Aorta (tissue), 5 donors: ENCODE results near the gene CTNNA2. TPM values are rescaled to one million over a fixed set of nuclear protein-coding genes. Genes with fewer than 3 reads are reported as not detected.

Experiments used
- ATAC-seq: fragments of 200-7000 bp; cut with Tn5 transposase; one replicate; pipeline ENCODE4 v1.9.1; 2022; ENCODE audit warnings: moderate library complexity; ENCODE audit not compliant: low FRiP score
- DNase-seq, 2 donors: peaks; one replicate each; pipeline ENCODE4 v3.0.0-alpha.2; 2020
- H3K27ac ChIP-seq, 2 donors: one replicate each; pipeline ENCODE4 v1.5.1; 2013; ENCODE audit warnings: low read length in 2 of 2, mild to moderate bottlenecking in 2 of 2, moderate library complexity in 2 of 2, control low read depth in 1 of 2, inconsistent platforms in 1 of 2, low read depth in 1 of 2
- H3K27me3 ChIP-seq, 2 donors: one replicate each; pipeline ENCODE4 v1.6.1; 2013; ENCODE audit warnings: control low read depth in 1 of 2, low read length in 1 of 2, mild to moderate bottlenecking in 1 of 2, moderate library complexity in 1 of 2; ENCODE audit not compliant: insufficient read depth in 2 of 2, control insufficient read depth in 1 of 2
- H3K36me3 ChIP-seq, 2 donors: one replicate each; pipeline ENCODE4 v1.6.1; 2013; ENCODE audit warnings: control low read depth in 1 of 2, low read length in 1 of 2, mild to moderate bottlenecking in 1 of 2; ENCODE audit not compliant: insufficient read depth in 2 of 2, control insufficient read depth in 1 of 2
- H3K4me1 ChIP-seq, 2 donors: one replicate each; pipeline ENCODE4 v1.6.1; 2013; ENCODE audit warnings: low read length in 2 of 2, control low read depth in 1 of 2, mild to moderate bottlenecking in 1 of 2, moderate library complexity in 1 of 2; ENCODE audit not compliant: insufficient read depth in 2 of 2, control insufficient read depth in 1 of 2
- H3K4me3 ChIP-seq, 2 donors: one replicate each; pipeline ENCODE4 v1.5.1; 2013; ENCODE audit warnings: low read length in 2 of 2, control low read depth in 1 of 2, mild to moderate bottlenecking in 1 of 2
- H3K9me3 ChIP-seq: one replicate; pipeline ENCODE4 v1.6.1; 2013; ENCODE audit warnings: mild to moderate bottlenecking, low read length; ENCODE audit not compliant: control insufficient read depth
- WGBS, 2 donors: extraction: QIAGEN DNeasy Blood & Tissue Kit; methylation state at CpG; one replicate each; pipeline ENCODE4 v1.1.7; 2013; 5-methylcytosine and 5-hydroxymethylcytosine counted together
- intact Hi-C, 2 donors: fragments of 100-400 bp; cut with DNase I; formaldehyde crosslinking; loops; one replicate each; pipeline versions ENCODE4 v1.14.2 to v1.15.0; 2022
- polyA plus RNA-seq, 2 donors: library from polyadenylated mRNA; stranded (reverse); fragments of 200-250 nt; gene quantifications; one replicate each; pipeline ENCODE4 v1.2.3, GENCODE V29; 2013
- total RNA-seq, 2 donors: library from RNA; stranded (reverse); fragmentation: NEBNext Ultra II Directional; extraction: Animal tissue kit (Norgen Biotek cat#: 25700); gene quantifications; one replicate each; pipeline ENCODE4 v1.2.1, GENCODE V29; 2021
- donor health status: healthy with polysubstance abuse.
- donor health status: Bipolar disorder and iron deficiency.
- donor health status: DM: no; HTN: no; CAD: no.
- donor health status: DM: no; HTN: no; CAD: no.
- donor health status: DM: yes; HTN: yes; CAD: no.

The CTNNA2 gene
- total and polyA plus RNA-seq, 4 donors: 0.05 to 0.12 TPM; not detected in 2

DNA sequence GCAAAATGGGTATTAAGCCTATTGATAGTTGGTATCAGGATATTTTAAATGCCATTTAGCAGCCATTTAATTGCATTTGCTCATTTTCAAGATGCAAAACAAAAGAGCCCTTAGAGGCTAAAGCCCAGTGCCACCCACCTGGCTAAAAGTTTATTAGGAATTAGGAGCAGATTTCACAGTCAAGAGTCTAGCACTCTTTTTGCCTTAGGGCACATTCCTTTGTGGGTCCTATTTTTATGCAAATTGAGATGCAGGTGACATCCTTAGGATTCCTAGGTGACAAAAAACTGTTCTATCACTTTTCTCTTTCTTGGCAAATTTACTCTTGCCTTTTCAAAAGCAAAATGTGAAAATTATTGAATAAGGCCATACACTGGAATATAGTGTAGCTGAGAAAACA, 42.0 kb downstream of the CTNNA2 start:
- intact Hi-C loops: no loop called here
- no peaks in the 10 kb centered on the region for H3K36me3 ChIP-seq
- ATAC-seq (no peak), DNase-seq (no peak)
- H3K9me3 ChIP-seq: no peaks in the 10 kb centered on the region
- H3K27ac ChIP-seq: no peak overlapping the region
- no peaks in the 10 kb centered on the region for H3K27me3 ChIP-seq
- H3K4me1 ChIP-seq: no peaks in the 10 kb centered on the region
- H3K4me3 ChIP-seq: no peak overlapping the region

DNA sequence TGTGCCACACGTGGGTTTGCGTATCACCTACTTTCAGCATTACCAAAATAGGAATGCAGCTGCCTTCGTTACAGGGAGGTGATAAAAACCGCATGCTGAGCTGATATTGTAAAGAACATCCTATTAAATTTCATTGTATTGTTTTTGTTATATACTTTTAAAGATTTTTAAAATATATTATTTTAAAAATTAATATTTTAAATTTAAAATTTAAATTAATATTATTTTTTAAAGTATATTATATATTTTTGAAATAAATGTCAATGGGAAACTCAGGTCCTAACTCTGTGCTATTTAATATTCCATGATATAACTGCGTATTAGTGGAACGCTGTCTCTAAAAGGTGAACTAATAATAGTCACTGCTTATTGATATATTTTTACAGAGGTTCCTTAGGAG, 51.2 kb downstream of the CTNNA2 start:
- Histone ChIP-seq H3K36me3 (no peaks in the 10 kb centered on the region), H3K4me1 (no peaks in the 10 kb centered on the region), H3K4me3 (no peak overlapping the region), H3K27me3 (no peaks in the 10 kb centered on the region), H3K9me3 (peaks cover under 1% of the 10 kb centered on the region), H3K27ac (no peak overlapping the region)
- intact Hi-C loops: no loop called here
- 86 to 87% methylated on average over 6 of the region's 6 CpGs for WGBS, 2 donors
- ATAC-seq (no peak), DNase-seq (no peak)

GRCh38 chr2:79569048-79569447, 56.2 kb downstream of the CTNNA2 start:
- intact Hi-C loops: no loop called here

DNA sequence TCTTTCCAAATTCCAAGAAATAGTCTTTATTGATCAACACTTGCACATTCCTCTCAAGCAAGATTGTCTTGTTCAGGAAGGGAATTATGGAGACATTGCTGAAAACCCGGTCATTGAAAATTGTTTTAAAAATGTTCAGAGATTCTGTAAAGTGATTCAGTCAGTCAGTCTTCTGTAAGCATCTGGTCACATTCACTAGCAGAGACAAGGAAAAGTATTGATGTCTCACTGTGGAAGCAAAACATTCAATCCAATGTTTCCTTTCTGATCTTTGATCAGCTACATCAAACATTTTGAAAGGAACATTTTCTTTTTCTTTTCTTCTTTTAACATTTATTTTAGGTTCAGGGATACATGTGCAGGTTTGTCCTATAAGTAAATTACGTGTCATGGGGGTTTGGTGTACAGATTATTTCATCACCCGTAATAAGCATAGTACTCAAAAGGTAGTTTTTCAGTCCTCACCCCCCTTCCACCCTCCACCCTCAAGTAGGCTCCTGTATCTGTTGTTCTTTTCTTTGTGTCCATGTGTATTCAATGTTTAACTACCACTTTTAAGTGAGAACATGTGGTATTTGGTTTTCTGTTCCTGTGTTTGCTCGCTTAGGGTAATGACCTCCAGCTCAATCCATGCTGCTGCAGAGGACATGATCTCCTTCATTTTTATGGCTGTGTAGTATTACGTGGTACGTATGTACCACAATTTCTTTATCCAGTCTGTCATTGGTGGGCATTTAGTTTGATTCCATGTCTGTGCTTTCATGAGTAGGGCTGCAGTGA, 61.2 kb downstream of the CTNNA2 start:
- no peaks in the 10 kb centered on the region for H3K27me3 ChIP-seq
- H3K9me3 ChIP-seq: peaks cover under 1% of the 10 kb centered on the region
- no peak overlapping the region for H3K27ac ChIP-seq
- H3K36me3 ChIP-seq: no peaks in the 10 kb centered on the region
- ATAC-seq (no peak), DNase-seq (no peak)
- no peak overlapping the region for H3K4me3 ChIP-seq
- H3K4me1 ChIP-seq: no peaks in the 10 kb centered on the region
- WGBS, 2 donors: 54 to 66% methylated on average over 6 of the region's 6 CpGs
- intact Hi-C loops: no loop called here

More at GRCh38 chr2:79569048-79569447, 56.2 kb downstream of the CTNNA2 start:
- Histone ChIP-seq H3K27me3 (no peaks in the 10 kb centered on the region), H3K27ac (no peak overlapping the region), H3K4me3 (no peak overlapping the region), H3K4me1 (no peaks in the 10 kb centered on the region), H3K36me3 (no peaks in the 10 kb centered on the region), H3K9me3 (peaks cover 1% of the 10 kb centered on the region)
- no peak for DNase-seq
- no peak for ATAC-seq
- 68 to 70% methylated on average over 5 of the region's 5 CpGs for WGBS, 2 donors

- ATAC-seq (no peak), DNase-seq (no peak)
- H3K9me3 ChIP-seq: no peaks in the 10 kb centered on the region
- 57 to 61% methylated on average over 4 of the region's 4 CpGs for WGBS, 2 donors
- H3K4me1 ChIP-seq: no peaks in the 10 kb centered on the region
- no peaks in the 10 kb centered on the region for H3K36me3 ChIP-seq
- H3K4me3 ChIP-seq: no peak overlapping the region
- H3K27me3 ChIP-seq: no peaks in the 10 kb centered on the region
- intact Hi-C loops: no loop called here
- H3K27ac ChIP-seq: no peak overlapping the region
Observed at GRCh38 chr2:79576451-79576850, 63.6 kb downstream of the CTNNA2 start.

DNA sequence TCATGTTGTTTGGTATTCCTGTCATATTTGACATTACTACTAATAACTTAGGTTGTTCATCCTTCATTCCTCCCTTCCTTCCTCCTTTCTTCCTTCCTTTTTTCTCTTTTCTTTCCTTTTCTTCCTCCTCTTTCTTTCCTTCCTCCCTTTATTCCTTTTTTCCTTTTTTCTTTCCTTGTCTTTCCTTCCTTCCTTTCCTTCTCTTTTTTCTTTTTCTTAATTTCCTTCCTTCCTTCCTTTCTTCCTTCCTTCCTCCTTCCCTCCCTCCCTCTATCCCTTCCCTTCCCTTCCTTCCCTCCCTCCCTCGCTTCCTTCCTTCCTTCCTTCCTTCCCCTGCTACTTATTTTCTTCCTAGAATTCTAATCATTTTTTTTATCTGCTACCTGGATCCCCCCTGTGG, 66.1 kb downstream of the CTNNA2 start:
- Histone ChIP-seq H3K4me1 (no peaks in the 10 kb centered on the region), H3K27ac (no peak overlapping the region), H3K27me3 (no peaks in the 10 kb centered on the region), H3K36me3 (no peaks in the 10 kb centered on the region), H3K4me3 (no peak overlapping the region), H3K9me3 (no peaks in the 10 kb centered on the region)
- intact Hi-C loops: no loop called here
- ATAC-seq (no peak), DNase-seq (no peak)
- 62 to 77% methylated on average over 1 of the region's 1 CpG for WGBS, 2 donors

DNA sequence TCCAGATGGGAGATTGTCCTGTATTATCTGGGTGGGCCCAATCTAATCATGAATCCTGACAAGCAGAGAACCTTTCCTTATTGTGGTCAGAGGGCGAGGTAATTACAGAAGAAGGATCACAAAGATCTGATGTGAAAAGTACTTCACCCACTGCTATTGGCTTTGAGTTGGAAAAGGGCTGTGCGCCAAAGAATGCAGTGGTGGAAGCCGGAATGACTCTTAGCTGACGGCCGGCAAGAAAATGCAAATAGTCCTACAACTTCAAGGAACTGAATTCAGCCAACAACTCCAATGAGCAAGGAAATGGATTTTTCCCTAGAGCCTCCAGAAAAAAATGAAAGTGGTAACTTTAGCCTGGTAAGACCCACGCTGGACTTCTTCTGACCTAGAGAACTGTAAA, 67.3 kb downstream of the CTNNA2 start:
- no peak overlapping the region for H3K27ac ChIP-seq
- DNase-seq (no peak), ATAC-seq (no peak)
- H3K9me3 ChIP-seq: no peaks in the 10 kb centered on the region
- WGBS, 2 donors: 24 to 38% methylated on average over 6 of the region's 6 CpGs
- H3K4me1 ChIP-seq: no peaks in the 10 kb centered on the region
- intact Hi-C loops: no loop called here
- no peaks in the 10 kb centered on the region for H3K36me3 ChIP-seq
- H3K4me3 ChIP-seq: no peak overlapping the region
- H3K27me3 ChIP-seq: no peaks in the 10 kb centered on the region

DNA sequence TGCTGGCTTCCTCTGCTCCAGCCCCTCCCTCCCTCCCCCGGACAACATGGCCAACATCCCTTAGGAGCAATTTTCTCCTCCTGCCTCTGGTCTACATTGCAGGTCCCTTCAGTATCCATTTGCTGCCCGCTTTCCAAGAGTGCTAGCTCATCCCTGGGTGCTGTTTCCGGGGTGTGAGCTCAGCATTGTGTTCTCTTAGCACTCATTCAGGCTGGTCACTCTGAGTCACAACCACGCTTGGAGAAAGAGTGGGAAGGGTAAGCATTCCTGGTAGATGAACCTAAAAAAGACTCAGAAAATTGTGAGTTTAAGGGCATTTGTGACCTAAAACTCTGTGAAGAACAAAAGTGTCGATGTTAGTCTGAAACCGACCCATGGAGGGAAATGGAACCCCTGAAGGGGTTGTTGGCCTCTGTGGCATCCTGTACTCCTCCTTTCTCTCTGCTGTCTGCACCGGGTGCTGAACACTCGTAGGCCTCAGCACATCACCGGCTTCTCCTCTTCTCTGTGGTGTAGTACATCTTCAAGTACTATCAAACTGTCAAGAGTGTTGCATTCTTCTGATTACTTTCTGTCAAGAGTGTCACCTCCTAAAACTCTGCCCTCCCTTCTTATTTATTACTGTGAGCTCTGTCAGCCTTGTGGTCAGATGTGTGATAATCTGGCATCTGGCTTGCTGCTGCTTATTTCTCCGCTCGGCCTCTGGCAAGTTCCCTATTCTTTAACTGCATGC, 73.0 kb downstream of the CTNNA2 start:
- H3K4me3 ChIP-seq: no peak overlapping the region
- no peaks in the 10 kb centered on the region for H3K9me3 ChIP-seq
- WGBS, 2 donors: 37 to 42% methylated on average over 11 of the region's 11 CpGs
- H3K4me1 ChIP-seq: no peaks in the 10 kb centered on the region
- no peak for ATAC-seq
- H3K36me3 ChIP-seq: no peaks in the 10 kb centered on the region
- intact Hi-C loops: no loop called here
- no peak overlapping the region for H3K27ac ChIP-seq
- H3K27me3 ChIP-seq: no peaks in the 10 kb centered on the region
- DNase-seq: no peak

DNA sequence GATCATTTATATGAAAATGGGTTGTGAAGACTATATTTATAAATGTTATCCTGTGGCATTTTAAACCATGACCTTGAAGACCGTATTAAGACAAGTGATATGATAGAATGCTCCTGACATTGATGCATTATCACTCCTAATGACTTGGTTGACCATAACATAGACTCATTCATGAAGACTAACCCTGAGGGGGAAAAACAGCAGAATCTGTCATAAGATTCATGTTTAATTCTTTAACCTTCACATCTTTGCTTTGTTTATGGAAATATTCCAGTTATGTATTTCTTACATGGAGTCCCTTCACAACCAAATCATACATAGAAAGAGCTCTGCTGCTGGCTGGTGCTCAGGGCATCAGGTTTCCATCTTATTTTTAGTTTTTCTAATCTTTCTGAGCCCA, 78.4 kb downstream of the CTNNA2 start:
- H3K4me1 ChIP-seq: no peaks in the 10 kb centered on the region
- H3K27ac ChIP-seq: no peak overlapping the region
- H3K27me3 ChIP-seq: no peaks in the 10 kb centered on the region
- ATAC-seq: no peak
- 52 to 72% methylated on average over 1 of the region's 1 CpG for WGBS, 2 donors
- no peaks in the 10 kb centered on the region for H3K9me3 ChIP-seq
- H3K4me3 ChIP-seq: no peak overlapping the region
- intact Hi-C loops: no loop called here
- no peaks in the 10 kb centered on the region for H3K36me3 ChIP-seq
- DNase-seq: no peak
